IPS-20b (cell line): ENCODE results near the gene SRP14.

Experiments used
- H3K27ac ChIP-seq: one replicate; pipeline ENCODE4 v1.5.1; 2013; ENCODE audit warnings: low read length
- H3K27me3 ChIP-seq: 2 replicates; pipeline ENCODE4 v1.6.1; 2013; ENCODE audit warnings: mild to moderate bottlenecking, low read length, inconsistent platforms; ENCODE audit not compliant: insufficient read depth
- H3K36me3 ChIP-seq: 2 replicates; pipeline ENCODE4 v1.6.1; 2013; ENCODE audit warnings: low read depth, mild to moderate bottlenecking, inconsistent platforms, low read length, moderate library complexity; ENCODE audit not compliant: insufficient read depth
- H3K4me1 ChIP-seq: 2 replicates; pipeline ENCODE4 v1.6.1; 2013; ENCODE audit warnings: mild to moderate bottlenecking, control low read depth, inconsistent platforms, low read length, moderate library complexity; ENCODE audit not compliant: insufficient read depth
- H3K4me3 ChIP-seq: 2 replicates; pipeline ENCODE4 v1.5.1; 2013; ENCODE audit warnings: mild to moderate bottlenecking, low read length, inconsistent platforms
- H3K9ac ChIP-seq: 2 replicates; pipeline ENCODE4 v1.6.1; 2013; ENCODE audit warnings: low read depth, mild to moderate bottlenecking, inconsistent platforms, low read length, moderate library complexity
- H3K9me3 ChIP-seq: 2 replicates; pipeline ENCODE4 v1.6.1; 2013; ENCODE audit warnings: mild to moderate bottlenecking, low read depth, low read length, inconsistent platforms; ENCODE audit not compliant: insufficient read depth

SRP14 gene

GRCh38 chr15:40064231-40064894, 25.4 kb upstream of the SRP14 start:
- Histone ChIP-seq H3K4me1 (peaks cover 16% of the 10 kb centered on the region), H3K27ac (no peak overlapping the region), H3K4me3 (no peak overlapping the region), H3K36me3 (no peaks in the 10 kb centered on the region), H3K27me3 (no peaks in the 10 kb centered on the region), H3K9me3 (no peaks in the 10 kb centered on the region), H3K9ac (no peak overlapping the region)

GRCh38 chr15:40063563-40064011, 24.6 kb upstream of the SRP14 start:
- H3K27ac ChIP-seq: no peak overlapping the region
- H3K4me1 ChIP-seq: peaks cover 11% of the 10 kb centered on the region
- H3K36me3 ChIP-seq: no peaks in the 10 kb centered on the region
- no peaks in the 10 kb centered on the region for H3K9me3 ChIP-seq
- no peak overlapping the region for H3K9ac ChIP-seq
- no peaks in the 10 kb centered on the region for H3K27me3 ChIP-seq
- H3K4me3 ChIP-seq: no peak overlapping the region

- no peaks in the 10 kb centered on the region for H3K9me3 ChIP-seq
- H3K27ac ChIP-seq: no peak overlapping the region
- no peak overlapping the region for H3K4me3 ChIP-seq
- no peak overlapping the region for H3K9ac ChIP-seq
- H3K4me1 ChIP-seq: peaks cover 6% of the 10 kb centered on the region; the same call in 1 of the 2 replicates
- no peaks in the 10 kb centered on the region for H3K27me3 ChIP-seq
- H3K36me3 ChIP-seq: no peaks in the 10 kb centered on the region
These were observed 24.0 kb upstream of the SRP14 start for GRCh38 chr15:40062816-40063562.

GRCh38 chr15:40061212-40061901, 22.4 kb upstream of the SRP14 start:
- Histone ChIP-seq H3K4me1 (peaks cover 6% of the 10 kb centered on the region; the same call in 1 of the 2 replicates), H3K4me3 (no peak overlapping the region), H3K9me3 (no peaks in the 10 kb centered on the region), H3K9ac (no peak overlapping the region), H3K36me3 (no peaks in the 10 kb centered on the region), H3K27ac (no peak overlapping the region), H3K27me3 (no peaks in the 10 kb centered on the region)

GRCh38 chr15:40060236-40060961, 21.4 kb upstream of the SRP14 start:
- H3K4me1 ChIP-seq: peaks cover 6% of the 10 kb centered on the region; the same call in 1 of the 2 replicates
- H3K36me3 ChIP-seq: no peaks in the 10 kb centered on the region
- H3K9me3 ChIP-seq: no peaks in the 10 kb centered on the region
- no peak overlapping the region for H3K4me3 ChIP-seq
- H3K27me3 ChIP-seq: no peaks in the 10 kb centered on the region
- no peak overlapping the region for H3K27ac ChIP-seq
- no peak overlapping the region for H3K9ac ChIP-seq

GRCh38 chr15:40059821-40060220, 20.8 kb upstream of the SRP14 start:
- Histone ChIP-seq H3K27ac (no peak overlapping the region), H3K36me3 (no peaks in the 10 kb centered on the region), H3K9me3 (no peaks in the 10 kb centered on the region), H3K4me3 (no peak overlapping the region), H3K9ac (no peak overlapping the region), H3K27me3 (no peaks in the 10 kb centered on the region), H3K4me1 (peaks cover 5% of the 10 kb centered on the region; the same call in 1 of the 2 replicates)

DNA sequence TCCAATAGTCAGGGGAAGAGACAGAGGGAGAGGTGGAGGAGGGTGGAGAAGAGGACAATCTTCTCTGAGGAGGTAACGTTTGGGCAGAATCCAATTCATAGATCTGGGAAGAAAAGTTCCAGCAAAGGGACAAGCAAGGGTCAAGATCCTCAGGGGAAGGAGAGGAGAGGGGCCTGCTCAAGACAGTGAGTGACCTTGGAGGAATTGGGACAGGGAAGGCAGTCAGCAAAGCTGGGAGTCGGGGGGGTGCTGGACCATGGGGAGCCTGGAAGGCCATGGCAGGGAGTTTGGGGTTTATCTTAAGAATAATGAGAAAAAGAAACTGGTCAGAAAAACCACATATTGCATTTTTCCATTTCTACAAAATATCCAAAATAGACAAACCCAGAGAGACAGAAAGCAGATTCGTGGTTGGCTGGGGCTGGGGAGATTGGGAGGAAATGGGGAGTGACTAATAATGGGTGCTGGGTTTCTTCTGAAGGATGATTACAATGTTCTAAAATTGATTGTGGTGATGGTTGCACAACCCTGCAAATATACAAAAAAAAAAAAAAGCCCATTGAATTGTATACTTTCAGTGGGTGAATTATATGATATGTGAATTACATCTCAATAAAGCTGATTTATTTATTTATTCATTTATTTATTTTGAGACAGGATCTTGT, 19.6 kb upstream of the SRP14 start:
- Histone ChIP-seq H3K9me3 (no peaks in the 10 kb centered on the region), H3K9ac (no peak overlapping the region), H3K4me3 (no peak overlapping the region), H3K27ac (no peak overlapping the region), H3K4me1 (no peaks in the 10 kb centered on the region), H3K36me3 (no peaks in the 10 kb centered on the region), H3K27me3 (no peaks in the 10 kb centered on the region)

DNA sequence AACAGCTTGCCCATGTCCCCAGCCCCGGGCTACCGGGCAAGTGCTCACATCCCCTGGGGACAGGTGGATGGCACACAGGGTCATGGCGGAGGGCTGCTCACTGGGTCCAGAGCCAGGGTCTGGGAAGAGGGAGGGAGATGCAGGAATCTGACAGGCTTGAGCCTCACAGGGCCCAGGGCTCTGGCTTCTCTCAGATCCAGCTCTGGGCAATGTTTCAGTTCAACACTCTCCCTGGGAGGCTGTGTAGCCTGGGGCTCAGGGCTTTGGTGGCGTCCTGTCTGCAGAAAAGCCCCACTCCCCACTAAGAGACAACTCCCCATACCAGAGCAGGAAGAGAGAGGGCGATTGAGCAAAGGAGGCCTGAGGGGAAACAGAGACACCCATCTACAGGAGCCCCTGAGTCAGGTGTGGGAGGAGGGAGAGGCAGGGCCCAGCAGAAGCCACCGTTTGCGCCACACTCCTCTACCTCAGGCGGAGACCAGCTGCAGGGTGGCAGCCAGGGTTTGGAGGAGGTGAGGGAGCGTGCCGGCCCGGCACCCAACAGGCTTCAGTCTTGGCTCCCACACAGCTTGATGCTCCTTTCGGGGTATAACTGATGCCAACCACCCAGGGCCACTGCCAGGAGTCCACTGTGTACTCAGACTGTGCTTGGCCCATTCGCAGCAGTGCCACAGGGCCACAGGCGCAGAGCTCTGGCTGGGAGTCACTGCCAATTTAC, 16.8 kb upstream of the SRP14 start:
- H3K9ac ChIP-seq: no peak overlapping the region
- H3K4me3 ChIP-seq: no peak overlapping the region

DNA sequence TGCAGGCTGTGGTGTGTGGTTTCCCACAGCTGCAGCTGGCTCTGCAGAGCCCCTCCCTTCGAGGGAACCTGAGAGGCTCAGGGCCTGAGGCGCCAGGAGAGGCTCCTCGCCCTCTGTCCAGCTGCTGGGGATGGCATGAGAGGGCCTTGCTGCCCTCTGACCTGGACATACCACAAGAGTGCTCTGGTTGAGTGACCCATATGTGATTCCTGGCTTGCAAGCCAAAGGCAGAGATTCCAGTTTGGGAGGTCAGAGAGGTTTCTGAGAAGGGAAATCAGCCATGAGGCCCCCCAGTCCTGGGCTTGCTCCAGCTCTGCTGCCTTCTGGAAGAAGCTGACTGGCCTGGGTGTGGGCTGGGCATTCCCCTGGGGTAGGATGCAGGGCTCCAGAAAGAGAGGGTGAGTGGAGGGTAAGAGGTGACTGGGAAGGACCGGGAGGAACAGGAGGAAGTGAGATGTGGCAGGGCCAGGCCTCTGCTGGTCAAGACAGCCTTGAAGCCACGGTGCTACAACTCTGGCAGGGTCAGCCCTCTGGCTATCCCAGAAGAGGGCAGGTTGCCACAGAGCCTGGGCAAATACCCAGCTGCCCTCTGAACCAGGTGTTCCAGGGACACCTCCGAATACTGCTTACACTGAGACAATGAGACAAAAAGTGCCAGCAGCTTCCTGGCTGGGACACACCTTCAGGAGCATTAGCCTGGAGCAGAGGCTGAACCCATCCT, 16.0 kb upstream of the SRP14 start:
- H3K4me1 ChIP-seq: peaks cover 5% of the 10 kb centered on the region; the same call in 1 of the 2 replicates
- no peaks in the 10 kb centered on the region for H3K27me3 ChIP-seq
- H3K9me3 ChIP-seq: no peaks in the 10 kb centered on the region
- no peak overlapping the region for H3K9ac ChIP-seq
- H3K36me3 ChIP-seq: no peaks in the 10 kb centered on the region
- no peak overlapping the region for H3K4me3 ChIP-seq
- no peak overlapping the region for H3K27ac ChIP-seq

More for the DNA sequence above, 16.8 kb upstream of the SRP14 start:
- peaks cover 5% of the 10 kb centered on the region; the same call in 1 of the 2 replicates for H3K4me1 ChIP-seq
- no peaks in the 10 kb centered on the region for H3K9me3 ChIP-seq
- H3K27me3 ChIP-seq: no peaks in the 10 kb centered on the region
- no peaks in the 10 kb centered on the region for H3K36me3 ChIP-seq
- no peak overlapping the region for H3K27ac ChIP-seq

- H3K36me3 ChIP-seq: no peaks in the 10 kb centered on the region
- peaks cover 5% of the 10 kb centered on the region; the same call in 1 of the 2 replicates for H3K4me1 ChIP-seq
- H3K9ac ChIP-seq: no peak overlapping the region
- H3K9me3 ChIP-seq: no peaks in the 10 kb centered on the region
- H3K27me3 ChIP-seq: no peaks in the 10 kb centered on the region
- no peak overlapping the region for H3K4me3 ChIP-seq
- no peak overlapping the region for H3K27ac ChIP-seq
These were observed 15.5 kb upstream of the SRP14 start for GRCh38 chr15:40054605-40054854.
